GM12872 (cell line): ENCODE data around the gene MCOLN3.

Experiments used
- TF ChIP-seq, protein P1 (sequence below): IDR thresholded peaks from 3 replicates; pipeline ENCODE4 v1.5.1; 2011; ENCODE audit warnings: low read depth, mild to moderate bottlenecking, low read length, moderate library complexity; ENCODE audit not compliant: insufficient read depth

Gene MCOLN3

DNA sequence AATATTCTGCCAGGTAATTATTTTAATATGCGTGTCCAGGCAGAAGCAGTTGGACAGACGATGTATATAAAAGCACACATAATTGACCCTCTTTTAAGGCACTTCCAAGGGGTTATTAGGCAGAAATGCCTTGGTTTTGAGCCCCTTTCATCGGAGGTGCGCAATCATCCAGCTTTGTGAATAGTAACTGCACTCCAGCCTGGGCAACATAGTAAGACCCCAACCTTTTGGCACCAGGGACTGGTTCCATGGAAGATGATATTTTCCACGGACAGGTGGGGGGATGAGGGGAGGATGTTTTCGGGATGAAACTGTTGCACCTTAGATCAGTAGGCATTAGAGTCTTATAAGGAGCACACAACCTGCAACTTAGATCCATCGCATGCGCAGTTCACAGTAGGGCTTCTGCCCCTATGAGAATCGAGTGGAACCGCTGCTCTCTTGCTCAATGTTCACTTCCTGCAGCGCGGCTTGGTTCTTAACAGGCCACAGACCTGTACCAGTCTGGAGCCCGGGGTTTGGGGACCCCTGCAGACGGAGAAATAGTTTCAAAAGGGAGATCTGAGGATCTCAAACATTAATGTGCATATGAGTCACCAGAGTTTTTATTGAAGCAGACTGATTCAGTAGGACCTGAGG is 49.5 kb downstream of the MCOLN3 start:
- TF ChIP-seq, protein P1, sequence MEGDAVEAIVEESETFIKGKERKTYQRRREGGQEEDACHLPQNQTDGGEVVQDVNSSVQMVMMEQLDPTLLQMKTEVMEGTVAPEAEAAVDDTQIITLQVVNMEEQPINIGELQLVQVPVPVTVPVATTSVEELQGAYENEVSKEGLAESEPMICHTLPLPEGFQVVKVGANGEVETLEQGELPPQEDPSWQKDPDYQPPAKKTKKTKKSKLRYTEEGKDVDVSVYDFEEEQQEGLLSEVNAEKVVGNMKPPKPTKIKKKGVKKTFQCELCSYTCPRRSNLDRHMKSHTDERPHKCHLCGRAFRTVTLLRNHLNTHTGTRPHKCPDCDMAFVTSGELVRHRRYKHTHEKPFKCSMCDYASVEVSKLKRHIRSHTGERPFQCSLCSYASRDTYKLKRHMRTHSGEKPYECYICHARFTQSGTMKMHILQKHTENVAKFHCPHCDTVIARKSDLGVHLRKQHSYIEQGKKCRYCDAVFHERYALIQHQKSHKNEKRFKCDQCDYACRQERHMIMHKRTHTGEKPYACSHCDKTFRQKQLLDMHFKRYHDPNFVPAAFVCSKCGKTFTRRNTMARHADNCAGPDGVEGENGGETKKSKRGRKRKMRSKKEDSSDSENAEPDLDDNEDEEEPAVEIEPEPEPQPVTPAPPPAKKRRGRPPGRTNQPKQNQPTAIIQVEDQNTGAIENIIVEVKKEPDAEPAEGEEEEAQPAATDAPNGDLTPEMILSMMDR, result no peak

DNA sequence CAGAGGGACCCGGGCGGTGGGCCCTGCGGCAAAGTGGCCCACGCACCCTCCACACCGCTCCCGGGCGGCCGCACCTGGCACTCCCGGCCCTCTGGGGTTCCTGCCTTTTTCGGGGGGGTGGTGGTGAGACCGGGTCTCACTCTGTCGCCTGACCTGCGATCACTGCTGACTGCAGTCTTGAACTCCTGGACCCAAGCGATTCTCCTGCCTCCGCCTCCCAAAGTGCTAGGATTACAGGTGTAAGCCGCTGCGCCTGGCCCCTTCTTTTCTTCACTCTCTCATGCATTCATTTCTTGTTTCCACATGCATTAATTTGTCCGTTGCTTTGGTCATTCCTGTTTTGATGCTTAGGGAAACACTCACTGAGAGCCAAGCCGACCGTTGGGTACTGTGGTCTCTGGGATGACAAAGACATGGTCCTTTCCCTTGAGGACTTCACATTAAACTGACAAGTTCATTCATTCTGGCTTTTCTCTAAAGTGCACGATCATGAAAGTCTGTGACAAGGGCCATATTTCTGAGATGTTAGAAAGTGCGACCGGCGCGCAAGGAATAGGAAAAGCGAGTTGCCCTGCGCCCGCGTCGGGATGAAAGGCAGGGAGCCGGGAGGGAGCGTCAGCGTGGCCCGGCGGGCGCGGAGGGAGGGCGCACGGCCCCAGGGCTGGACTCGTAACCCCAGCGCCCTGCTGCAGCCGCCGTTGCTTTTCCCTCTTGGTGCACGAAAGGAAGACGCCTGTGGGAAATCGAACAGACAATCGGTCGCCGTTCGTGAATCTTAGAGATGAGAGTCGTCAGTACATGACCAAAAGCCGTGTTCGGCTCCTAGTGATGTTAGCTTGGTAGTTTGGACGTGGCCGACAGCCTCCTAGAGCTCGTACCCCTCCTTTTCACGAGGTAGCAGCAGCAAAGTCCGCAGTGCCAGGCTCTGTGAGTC is 50.4 kb downstream of the MCOLN3 start:
- TF ChIP-seq, protein P1, result no peak

DNA sequence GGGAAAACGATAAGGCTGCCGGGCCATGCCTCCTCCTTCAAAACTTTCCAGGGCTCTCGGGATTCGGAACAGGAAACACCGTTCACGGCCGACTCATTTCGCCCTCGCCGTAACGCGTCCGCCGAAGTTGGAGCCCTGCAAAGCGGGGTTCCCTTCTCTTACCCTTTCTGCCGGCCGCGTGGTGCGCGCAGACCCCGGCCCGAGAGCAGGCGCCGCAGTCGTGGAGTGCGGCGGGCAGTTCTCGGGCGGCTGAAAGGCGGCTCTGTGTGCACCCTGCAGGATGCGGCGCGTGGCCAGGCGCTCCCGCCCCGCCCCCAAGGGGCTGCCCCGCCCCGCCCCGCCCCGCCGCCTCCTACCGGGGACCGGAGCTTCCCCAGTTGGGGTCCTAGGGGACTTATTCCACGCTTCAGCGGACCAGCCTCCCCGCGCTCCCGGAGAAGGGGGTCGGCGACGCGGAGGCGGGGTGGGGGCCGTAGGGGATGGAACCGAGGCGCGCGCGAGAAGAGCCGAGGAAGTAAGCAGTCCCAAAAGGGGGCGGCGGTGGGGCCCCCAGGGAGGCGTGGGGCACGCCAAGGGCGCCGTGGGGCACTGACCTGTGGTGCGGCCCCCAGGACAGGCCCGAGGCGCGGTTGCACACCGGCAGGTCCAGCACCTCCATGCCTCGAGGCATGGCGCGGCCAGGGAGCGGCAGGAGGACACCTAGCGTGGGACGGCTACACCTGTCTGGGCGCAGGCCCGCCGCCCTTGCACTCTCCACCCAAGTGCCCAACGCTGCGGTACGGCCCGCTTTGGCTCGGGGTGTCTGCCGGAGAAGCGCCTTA is 51.2 kb downstream of the MCOLN3 start, which contains the start of gene MCOLN2:
MCOLN2 (minus strand) TSS at position 268 of the 821 bp plus-strand sequence; CDS start at position 27, 241 bp downstream.
- TF ChIP-seq, protein P1, result 0 out of 3 replicates have a peak, but pooled peaks have one; percentile 7

DNA sequence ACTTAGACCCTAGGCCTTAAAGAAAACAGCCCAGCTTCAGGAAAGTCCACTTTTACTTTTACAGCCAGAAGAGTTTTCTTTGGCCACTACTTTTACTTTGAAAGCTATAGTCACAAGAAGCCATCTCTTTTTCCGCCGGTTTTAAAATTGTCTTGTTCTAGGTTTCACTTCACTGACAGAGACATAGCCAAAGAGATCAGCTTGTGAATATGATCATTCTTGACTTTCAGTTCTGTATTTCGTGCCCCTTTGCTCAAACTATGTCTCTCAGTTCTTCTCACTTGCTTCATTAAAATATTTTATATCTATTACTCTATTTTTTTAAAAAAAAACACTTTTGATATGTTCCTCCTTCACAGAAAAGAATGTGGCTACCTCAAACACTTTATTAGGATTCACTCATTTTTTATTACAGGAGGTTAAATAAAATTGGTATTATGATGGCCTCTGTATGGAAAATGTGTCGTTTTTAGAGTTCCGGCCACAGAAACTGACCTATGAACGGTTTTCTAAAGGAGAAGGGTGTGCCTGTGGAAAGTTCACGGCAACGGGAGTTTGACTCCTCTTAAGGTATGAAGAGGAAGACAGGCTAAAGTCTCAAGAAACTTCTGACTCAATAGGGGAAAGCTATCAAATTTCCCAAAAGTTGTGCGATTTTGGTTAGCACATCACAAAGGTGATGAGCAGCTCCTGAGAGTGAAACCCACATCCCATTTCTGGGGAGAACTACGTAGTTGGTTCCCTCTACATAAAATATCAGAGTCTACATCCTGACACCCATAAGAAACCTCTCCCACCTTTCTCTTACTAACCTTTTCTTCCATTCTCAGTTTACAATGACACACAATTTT is 52.6 kb downstream of the MCOLN3 start:
- TF ChIP-seq, protein P1, result no peak

DNA sequence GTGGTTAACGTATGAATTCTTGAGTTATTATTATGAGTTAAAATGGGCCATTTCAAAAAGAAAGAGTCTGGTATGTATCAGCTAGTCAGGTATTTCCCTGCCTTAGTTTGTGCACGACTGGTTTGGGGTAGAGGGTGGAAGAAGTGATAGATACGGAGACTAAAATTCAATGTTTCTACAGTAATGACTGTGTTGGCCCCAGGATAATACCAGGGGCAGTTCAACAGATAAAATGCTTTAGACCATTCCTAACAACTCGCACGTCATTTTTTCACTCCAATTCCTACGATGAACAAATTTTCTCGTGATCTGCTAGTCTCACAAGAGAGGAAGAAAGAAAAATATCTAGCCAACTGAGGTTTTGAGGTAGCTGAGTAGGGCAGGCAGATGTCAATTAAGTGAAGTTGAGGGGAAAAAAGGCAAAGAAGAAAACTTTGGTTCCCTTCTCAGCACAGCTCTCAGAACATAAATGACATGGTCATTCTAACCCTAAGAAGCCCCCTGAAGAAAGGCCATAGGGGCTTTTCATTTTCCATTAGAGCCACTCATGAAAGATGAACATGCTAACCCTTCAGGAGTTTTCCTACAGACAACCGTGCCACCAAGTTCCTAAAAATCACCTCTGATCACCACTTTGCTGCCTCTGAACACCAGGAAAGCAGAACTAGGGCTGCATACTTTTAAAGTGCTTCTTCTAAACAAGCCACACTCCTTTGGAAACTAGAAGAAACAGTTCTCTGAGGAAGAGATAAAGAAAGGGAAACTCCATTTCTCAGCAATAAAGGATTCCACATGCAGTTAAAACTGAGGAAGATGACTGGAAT is 57.0 kb downstream of the MCOLN3 start:
- TF ChIP-seq, protein P1, result no peak

DNA sequence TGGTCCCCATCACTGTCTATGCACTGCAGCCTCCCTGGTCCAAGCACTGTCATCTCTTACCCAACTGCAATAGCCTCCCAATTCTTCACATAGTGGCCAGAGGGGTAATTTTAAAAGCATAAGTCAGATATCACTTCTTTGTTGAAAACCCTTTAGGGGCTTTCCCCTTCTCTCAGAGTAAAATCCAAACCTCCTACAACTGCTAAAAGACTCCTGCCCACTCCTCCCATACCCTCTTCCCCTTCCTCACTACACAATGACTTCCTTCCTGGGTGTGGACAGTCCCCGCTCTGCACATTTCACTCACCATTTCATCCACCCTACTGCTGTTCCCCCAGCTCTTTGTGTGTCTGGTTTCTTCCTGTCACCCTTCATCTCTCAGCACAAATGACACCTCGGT is 59.7 kb downstream of the MCOLN3 start:
- TF ChIP-seq, protein P1, result no peak
